Right atrium auricular region (tissue), 2 donors: ENCODE measurements around the gene MYH11. TPM values are rescaled to one million over a fixed set of nuclear protein-coding genes. Genes with fewer than 3 reads are reported as not detected.
"Not testable (repeated sequence)": the region's sequence is repeated elsewhere in the genome, so short reads cannot be mapped to it uniquely, and the experiment has no call there.

Experiments used
- DNase-seq: peaks from one replicate; pipeline ENCODE4 v3.0.0-alpha.2; 2019; ENCODE audit warnings: low spot score
- H3K27ac ChIP-seq, 2 donors: fragments of 200-600 bp; sonication (generic); 1 replicate in 1 of 2; 2 replicates in 1 of 2; pipeline ENCODE4 v1.5.1; 2016 to 2019
- H3K27me3 ChIP-seq, 2 donors: fragments of 200-600 bp; sonication (generic); one replicate each; pipeline versions ENCODE4 v1.5.1 to v1.6.0; 2017 to 2019
- H3K36me3 ChIP-seq: fragments of 200-600 bp; sonication (generic); one replicate; pipeline ENCODE4 v1.5.1; 2016
- H3K4me1 ChIP-seq, 2 donors: fragments of 200-600 bp; sonication (generic); one replicate each; pipeline versions ENCODE4 v1.5.1 to v1.6.0; 2017 to 2019
- H3K4me3 ChIP-seq, 2 donors: fragments of 200-600 bp; sonication (generic); 1 replicate in 1 of 2; 2 replicates in 1 of 2; pipeline ENCODE4 v1.5.1; 2017 to 2019; ENCODE audit warnings: mild to moderate bottlenecking in 1 of 2, moderate library complexity in 1 of 2
- H3K9me3 ChIP-seq, 2 donors: fragments of 200-600 bp; sonication (generic); one replicate each; pipeline ENCODE4 v1.5.1; 2019
- total RNA-seq, 2 donors: library from RNA; depleted of rRNA; stranded (reverse); fragments of >200 nt; gene quantifications; one replicate each; pipeline ENCODE4 v1.1.0, GENCODE V29; 2016
- TF ChIP-seq, protein P1 (sequence below), 2 donors: fragments of 200-600 bp; sonication (generic); IDR thresholded peaks; one replicate each; pipeline ENCODE4 v1.5.1; 2019; ENCODE audit warnings: antibody characterized with exemption in 2 of 2

MYH11 gene
- total RNA-seq, 2 donors from 2014 or later: 60.8 to 89.0 TPM

DNA sequence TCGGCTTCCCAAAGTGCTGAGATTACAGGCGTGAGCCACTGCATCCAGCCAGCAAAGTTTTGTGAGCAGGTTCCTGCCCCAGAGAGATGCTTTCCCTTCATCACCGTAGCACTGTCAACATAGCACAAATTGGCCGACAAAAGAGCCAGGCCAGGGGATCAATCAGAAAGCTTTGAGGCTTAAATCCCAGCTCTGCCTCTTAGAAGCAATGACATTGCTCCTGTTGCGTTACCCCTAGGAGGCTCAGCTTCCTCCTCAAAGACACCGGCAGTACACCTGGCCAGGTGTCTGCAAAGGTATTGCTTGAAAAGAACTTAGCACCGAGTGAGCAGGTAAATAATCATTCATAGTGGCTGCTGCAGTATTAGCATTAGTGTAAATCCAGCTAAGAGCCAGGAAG is 120.3 kb downstream of the MYH11 start:
- H3K27me3 ChIP-seq: no peaks in the 10 kb centered on the region
- no peak for DNase-seq
- H3K27ac ChIP-seq: no peak overlapping the region
- H3K9me3 ChIP-seq: peaks cover 0 to 4% of the 10 kb centered on the region in 2 donors
- H3K4me1 ChIP-seq: no peaks in the 10 kb centered on the region
- H3K4me3 ChIP-seq: no peak overlapping the region
- H3K36me3 ChIP-seq: peaks cover 24% of the 10 kb centered on the region
- TF ChIP-seq, protein P1, sequence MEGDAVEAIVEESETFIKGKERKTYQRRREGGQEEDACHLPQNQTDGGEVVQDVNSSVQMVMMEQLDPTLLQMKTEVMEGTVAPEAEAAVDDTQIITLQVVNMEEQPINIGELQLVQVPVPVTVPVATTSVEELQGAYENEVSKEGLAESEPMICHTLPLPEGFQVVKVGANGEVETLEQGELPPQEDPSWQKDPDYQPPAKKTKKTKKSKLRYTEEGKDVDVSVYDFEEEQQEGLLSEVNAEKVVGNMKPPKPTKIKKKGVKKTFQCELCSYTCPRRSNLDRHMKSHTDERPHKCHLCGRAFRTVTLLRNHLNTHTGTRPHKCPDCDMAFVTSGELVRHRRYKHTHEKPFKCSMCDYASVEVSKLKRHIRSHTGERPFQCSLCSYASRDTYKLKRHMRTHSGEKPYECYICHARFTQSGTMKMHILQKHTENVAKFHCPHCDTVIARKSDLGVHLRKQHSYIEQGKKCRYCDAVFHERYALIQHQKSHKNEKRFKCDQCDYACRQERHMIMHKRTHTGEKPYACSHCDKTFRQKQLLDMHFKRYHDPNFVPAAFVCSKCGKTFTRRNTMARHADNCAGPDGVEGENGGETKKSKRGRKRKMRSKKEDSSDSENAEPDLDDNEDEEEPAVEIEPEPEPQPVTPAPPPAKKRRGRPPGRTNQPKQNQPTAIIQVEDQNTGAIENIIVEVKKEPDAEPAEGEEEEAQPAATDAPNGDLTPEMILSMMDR (IDR thresholded peaks at IDR 0.05): no peak

DNA sequence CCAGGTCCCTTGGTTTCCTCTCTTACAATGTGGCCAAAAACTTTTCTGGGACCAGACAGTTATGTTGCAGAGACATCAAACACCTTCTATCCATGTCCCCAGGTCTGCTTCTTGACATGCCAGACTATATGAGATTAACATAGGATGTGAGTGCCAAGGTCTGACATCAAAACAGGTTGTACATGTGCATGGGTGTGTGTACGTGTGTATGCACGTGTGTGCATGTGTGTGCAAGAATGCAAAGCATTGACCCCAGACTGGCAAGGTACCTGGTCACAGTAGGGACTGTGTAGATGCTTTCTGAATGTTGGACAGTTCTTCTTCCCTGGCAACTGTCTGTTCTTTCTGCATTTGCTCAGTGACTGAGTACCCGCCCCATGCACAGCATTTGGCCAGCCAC is 121.2 kb downstream of the MYH11 start:
- Histone ChIP-seq H3K4me1 (no peaks in the 10 kb centered on the region), H3K27me3 (no peaks in the 10 kb centered on the region), H3K36me3 (peaks cover 15% of the 10 kb centered on the region), H3K9me3 (peaks cover 0 to under 1% of the 10 kb centered on the region in 2 donors), H3K4me3 (no peak overlapping the region), H3K27ac (no peak overlapping the region)
- DNase-seq: no peak
- TF ChIP-seq, protein P1 (IDR thresholded peaks at IDR 0.05): no peak

DNA sequence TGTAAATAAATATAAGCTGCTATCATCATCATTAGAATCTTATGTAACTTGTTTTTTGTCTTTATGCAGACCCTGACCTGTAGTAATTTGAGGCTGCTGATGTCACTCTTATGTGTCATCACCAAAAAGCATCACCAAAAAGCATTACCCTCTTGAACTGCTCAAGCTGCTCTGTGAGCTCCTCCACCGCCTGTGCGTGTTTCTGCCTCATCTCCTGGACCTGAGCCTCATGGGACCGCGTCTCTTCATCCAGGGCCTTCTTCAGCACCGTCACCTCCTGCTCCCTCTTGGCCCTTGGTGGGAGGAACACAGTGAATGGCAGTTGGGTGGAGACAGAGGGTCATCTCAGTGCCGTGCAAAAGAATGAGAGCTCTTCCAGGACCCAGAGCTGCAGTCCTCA is 124.4 kb downstream of the MYH11 start:
- TF ChIP-seq, protein P1 (IDR thresholded peaks at IDR 0.05): no peak
- Histone ChIP-seq H3K4me3 (no peak overlapping the region), H3K27me3 (no peaks in the 10 kb centered on the region), H3K9me3 (no peaks in the 10 kb centered on the region), H3K27ac (no peak overlapping the region), H3K4me1 (no peaks in the 10 kb centered on the region), H3K36me3 (peaks cover 3% of the 10 kb centered on the region)
- no peak for DNase-seq

DNA sequence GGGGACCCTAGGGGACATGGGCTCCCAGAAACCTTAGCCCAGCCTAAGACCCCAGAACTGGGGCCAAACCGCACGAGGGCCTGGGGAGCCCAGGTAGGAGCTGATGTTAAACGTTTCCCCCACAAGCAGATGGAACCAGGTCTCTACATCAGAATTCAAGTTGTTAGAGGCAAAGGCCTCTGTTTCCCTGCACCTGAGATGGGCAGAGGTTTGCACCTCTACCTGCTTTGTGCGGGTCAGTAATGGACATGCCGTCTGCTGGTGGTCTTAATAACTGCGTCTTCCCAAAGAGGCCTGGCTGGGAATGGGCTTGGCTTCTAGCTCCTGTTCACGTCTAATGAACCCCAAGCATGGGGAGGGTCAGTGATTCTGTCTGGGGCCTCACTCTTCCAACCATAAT is 127.7 kb downstream of the MYH11 start:
- Histone ChIP-seq H3K27me3 (no peaks in the 10 kb centered on the region), H3K27ac (no peak overlapping the region), H3K4me3 (no peak overlapping the region), H3K36me3 (peaks cover 22% of the 10 kb centered on the region), H3K4me1 (no peaks in the 10 kb centered on the region), H3K9me3 (no peaks in the 10 kb centered on the region)
- TF ChIP-seq, protein P1 (IDR thresholded peaks at IDR 0.05): no peak
- no peak for DNase-seq

DNA sequence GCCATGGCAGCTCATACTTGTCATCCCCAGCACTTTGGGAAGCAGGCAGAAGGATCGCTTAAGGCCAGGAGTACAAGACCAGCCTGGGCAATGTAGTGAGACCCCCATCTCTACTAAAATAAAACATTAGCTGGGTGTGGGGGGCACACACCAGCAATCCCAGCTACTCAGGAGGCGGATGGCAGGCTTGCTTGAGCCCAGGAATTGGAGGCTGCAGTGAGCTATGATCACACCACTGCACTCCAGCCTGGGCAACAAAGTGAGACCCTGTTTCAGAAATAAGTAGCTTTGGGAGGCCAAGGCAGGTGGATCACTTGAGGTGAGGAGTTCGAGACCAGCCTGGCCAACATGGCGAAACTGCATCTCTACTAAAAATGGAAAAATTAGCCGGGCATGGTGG is 129.1 kb downstream of the MYH11 start:
- H3K4me1 ChIP-seq, H3K9me3 ChIP-seq, H3K4me3 ChIP-seq, H3K27ac ChIP-seq, H3K27me3 ChIP-seq, DNase-seq: not testable (repeated sequence)
- peaks cover 29% of the 10 kb centered on the region for H3K36me3 ChIP-seq

DNA sequence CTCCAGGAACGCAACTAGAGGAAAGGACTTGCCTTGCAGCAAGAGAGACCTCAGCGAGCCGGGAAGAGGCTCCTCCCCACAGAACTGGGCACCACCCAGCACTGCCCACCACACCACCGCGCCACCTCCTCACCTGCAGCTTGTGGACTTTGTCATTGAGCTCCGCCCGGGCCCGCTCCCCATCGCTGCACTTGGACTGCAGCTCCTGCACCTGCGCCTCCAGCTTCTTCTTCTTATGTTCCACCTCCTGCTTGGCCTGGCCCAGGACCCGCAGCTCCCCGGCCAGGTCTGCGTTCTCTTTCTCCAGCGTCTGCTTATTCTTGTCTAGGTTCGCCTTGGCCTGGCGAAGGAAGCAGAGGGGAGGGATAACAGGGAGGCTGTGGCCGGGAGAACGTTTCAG is 130.1 kb downstream of the MYH11 start:
- Histone ChIP-seq H3K4me1 (no peaks in the 10 kb centered on the region), H3K4me3 (no peak overlapping the region), H3K27ac (no peak overlapping the region), H3K36me3 (peaks cover 36% of the 10 kb centered on the region), H3K27me3 (no peaks in the 10 kb centered on the region), H3K9me3 (no peaks in the 10 kb centered on the region)
- TF ChIP-seq, protein P1 (IDR thresholded peaks at IDR 0.05): no peak
- no peak for DNase-seq
